Stimulated activated CD8-positive, alpha-beta memory T cell treated with anti-CD3 and anti-CD28 coated beads, Interleukin-7, amount 100 ng/mL, for 24 hours (primary cell): Measurements from ENCODE around the gene BCO1.

Source experiments
- DNase-seq: peaks from one replicate; pipeline ENCODE4 v3.0.0-alpha.2; 2020; ENCODE audit warnings: low read depth

The BCO1 gene

DNA sequence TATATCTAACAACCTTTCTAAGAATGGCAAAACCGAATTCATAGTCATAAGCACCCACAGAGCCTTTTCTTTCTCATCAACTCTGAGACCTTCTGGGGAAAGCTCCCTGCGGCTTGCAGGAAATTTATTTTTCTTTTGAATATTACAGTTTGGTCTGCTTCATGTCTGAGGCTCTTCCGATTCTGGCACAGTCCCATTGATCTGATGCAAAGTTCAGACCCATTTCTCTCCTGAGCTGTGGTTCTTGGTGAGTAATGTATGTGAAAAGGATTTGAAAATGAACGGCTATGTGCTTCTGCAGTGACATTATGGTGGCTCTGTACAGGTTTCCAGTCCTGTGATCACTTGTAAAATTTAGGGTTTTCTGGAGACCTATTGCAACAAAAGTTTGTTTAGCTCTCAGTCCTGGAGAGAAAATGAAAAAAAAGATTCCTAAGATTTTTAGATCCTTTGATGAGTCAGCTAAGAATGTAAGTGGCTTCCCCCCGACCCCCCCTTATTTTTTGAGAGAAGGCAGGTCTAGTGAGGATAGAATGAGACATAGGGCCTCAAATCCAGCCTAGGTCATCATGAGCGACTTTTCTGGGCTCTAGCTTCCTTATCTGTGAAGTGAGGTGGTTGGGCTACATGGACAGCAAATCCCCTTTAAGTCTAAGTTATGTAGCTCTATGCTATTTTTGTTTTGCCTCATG, 80.9 kb downstream of the BCO1 start:
- no peak for DNase-seq

DNA sequence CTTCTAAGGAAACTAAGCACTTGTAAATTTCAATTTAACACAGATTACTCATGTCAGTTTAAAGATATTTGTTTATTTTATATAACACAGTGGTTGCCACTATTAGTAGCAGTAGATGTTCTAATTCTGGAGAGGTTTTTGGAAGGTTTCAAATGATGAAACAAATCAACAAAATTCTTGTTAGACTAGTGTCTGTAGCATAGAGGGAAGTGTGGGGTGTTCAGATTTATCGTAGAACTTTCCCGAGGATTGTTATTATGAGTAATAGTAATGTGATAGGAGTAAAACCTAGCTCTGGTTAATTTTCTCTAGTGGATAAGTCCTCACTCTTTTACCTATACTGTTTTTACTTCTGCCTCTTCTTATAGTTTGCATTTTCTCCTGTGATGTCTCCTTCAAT, 82.5 kb downstream of the BCO1 start:
- no peak for DNase-seq

DNA sequence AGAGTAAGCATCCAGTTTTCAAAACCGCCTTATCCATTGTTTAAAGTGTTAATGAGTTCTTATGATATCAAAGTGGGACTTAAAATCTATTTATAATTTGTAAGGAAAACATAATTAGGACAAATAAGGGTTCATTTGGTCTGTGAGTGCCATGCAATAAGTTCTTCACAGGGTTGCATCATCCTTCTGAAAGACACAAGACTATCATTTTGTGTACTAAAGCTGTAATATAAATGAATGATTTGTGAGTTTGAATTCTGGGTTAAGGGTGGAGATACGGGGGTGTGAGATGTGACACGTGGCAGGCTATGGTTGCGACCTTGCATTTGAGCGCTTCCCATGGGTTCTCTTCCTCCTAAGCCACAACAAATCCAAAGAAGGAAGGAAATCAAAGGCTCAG, 83.0 kb downstream of the BCO1 start:
- no peak for DNase-seq

DNA sequence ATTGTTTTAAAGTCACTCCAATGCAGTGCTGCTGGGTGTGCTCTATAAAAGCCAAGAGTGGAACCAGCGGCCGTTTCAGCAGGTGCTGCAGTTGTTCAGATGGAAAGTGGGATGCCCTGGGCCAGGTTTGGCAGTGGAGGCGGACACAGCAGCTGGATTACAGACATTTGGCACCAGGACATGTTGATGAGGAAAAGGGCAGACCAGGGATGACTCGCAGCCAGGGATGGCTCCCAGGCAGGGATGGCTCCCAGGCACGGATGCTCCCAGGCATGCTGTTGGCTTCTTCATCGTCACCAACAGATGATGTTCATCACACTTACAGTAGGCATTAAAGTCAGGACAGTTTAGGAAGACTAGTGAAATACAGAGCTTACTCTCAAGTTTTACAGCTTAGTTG, 86.3 kb downstream of the BCO1 start:
- DNase-seq, result no peak

DNA sequence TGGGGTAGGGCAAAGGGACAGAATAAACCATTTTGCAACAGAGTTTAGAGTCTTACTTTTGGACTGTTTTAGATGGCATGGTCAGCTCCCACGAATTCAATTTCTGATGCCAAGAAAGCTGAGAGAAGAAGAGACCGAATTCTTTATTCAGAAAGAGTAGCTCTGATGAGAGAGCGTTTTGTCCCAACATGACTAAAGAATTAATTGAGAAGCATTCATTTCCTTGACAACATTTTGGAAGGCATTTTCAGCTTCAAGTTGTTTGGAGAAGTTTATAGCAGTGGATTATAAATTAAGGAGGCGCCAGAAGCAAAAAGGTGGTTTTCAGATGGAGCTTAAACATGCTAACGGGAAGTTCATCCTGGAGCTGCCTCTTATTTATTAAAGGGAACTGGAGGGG, 88.5 kb downstream of the BCO1 start:
- no peak for DNase-seq

DNA sequence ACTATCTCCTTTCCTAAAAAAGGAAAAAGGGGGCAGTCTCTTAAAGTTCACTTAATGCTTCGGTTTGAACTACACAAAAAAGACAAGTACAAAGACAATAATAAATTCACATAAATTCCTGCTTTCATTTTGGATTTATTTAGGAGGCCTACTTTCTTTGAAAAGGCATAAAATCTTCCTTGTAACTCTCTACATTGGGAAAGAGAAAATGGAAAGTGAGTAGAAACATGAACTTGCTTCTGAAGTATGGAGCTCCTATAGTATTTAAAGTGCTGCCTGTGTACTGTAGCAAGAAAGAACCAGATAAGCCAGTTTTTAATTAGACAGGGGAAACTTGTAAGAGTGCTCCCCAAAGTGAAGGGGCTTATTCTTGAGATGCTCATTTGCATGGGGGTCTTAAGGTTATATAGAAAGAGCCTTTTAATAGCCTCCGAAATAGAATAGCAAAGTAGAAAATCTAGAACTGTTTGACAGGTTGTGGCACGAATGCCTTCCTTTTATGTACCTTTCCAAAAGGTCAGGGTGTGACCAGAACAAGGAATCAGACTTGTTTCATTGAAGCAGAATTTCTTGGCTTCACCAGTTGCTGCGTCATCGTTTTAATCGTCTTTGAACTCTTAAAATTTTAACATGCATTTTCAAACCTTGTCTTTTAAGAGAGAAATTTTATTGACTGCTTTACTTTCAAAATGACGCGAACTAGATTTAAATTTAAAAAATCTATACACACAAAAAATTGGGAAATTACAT, 89.1 kb downstream of the BCO1 start:
- DNase-seq, result no peak

DNA sequence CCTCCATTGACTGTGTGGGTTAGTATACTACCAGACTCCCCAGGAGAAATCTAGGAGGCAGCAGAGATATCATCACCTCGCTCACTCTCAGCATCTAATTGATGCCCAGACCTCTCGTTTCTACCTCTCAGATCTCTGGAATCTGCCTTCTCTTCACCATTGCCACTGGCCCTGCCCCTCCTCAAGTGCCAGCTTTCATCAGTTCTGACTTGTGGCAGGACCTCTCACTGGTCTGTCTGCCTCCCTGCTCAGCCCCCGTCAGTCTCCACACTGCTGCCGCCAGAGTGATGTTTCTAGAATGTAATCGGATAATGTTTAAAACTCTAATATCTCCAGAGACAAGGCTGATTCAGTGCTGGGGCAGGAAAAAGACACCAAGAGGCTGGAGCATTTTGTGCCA, 91.5 kb downstream of the BCO1 start:
- DNase-seq, result no peak

DNA sequence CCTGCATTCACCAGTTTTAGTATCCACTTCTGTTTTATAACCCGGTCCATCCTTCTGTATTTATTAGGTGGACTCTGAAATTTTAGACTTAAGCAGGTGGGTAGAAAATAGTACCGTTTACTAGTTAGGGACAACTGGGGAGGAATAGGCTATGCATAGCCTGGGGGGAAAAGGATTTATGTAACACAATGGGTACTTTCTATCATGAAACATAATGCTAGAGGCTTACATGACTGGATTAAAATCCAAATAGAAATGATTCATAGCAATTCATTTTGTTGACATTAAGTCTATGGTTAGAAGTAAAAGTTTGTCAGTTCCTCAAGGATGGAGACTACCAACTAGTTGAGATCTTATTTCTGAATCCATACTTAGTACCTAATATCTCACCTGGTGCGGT, 94.9 kb downstream of the BCO1 start:
- DNase-seq, result no peak

DNA sequence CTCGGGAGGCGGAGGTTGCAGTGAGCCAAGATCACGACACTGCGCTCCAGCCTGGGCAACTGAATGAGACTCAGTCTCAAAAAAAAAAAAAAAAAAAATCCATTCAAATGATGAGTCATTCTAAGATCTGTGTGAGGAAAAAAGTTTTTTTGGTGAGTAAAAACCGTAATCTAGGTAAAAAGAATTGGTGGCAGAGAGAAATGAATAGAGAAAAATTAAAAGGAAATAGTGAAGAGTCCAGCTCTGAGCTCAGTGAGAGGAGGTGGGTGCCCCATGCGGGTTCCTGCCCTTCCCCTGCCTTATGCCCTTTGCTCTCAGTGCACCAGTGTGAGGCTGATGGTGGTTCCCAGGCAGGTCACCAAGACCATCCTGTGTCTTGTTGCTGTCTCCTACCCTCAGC, 97.2 kb downstream of the BCO1 start:
- DNase-seq, result no peak

DNA sequence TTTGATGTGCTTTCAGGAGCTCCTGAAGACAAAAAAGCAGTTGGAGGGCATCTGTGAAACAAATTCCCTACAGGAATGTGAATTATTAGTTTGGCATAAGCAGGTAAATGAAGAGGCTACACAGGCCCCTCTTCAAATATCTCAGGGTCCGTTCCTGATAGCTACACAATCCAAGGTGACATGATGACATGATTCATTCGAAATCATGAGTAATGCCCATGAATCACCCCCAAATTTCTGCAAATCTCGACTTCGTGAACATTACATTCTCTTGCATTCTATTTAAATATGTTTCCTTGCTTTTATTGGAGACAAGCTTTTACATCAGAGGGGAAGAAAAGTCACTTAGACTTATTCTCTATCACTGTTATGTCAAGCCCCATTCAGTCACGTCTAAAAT, 98.6 kb downstream of the BCO1 start:
- no peak for DNase-seq
